ENCODE results near the gene CLEC7A. TPM values are rescaled to one million over a fixed set of nuclear protein-coding genes. Genes with fewer than 3 reads are reported as not detected.

Gene CLEC7A
- total RNA-seq, 1 experiment from 2014 or later: not detected

DNA sequence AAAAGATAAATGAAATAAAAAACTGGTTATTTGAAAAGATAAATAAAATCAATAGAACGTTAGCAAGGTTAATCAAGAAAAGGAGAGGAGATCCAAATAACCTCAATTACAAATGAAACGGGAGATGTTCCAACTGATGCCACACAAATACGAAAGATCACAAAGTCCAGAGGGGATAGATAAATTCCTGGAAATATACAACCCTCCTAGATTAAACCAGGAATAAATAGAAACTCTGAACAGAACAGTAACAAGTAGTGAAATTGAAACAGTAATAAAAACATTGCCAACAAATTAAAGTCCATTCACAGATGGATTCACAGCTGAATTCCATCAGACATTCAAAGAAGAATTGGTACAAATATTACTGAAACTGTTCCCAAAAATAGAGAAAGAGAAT is 43.6 kb downstream of the CLEC7A start:
- H3K9ac ChIP-seq (ENCODE audit: low read length): no peak overlapping the region
- no peak overlapping the region for H3K4me3 ChIP-seq (replicated peaks in 1 of 2; ENCODE audit: low read depth in 1 of 2, low read length in 2 of 2)
- no TSS peak for BruUV-seq (replicated peaks)
- ATAC-seq: no peak
- H3K9me3 ChIP-seq (ENCODE audit: control insufficient read depth in 1 of 2, insufficient read depth in 1 of 2, low read depth in 1 of 2, low read length in 2 of 2): no peaks in the 10 kb centered on the region
- intact Hi-C loops (cut with micrococcal nuclease): no loop called here
- DNase-seq (ENCODE audit: low read depth, low spot score): no peak
- no peaks in the 10 kb centered on the region for H3K79me2 ChIP-seq (ENCODE audit: insufficient read depth, low read length)
- no peak overlapping the region for H2AFZ ChIP-seq (ENCODE audit: low read depth, low read length, poor library complexity, severe bottlenecking)
- POLR2A ChIA-PET: no interaction called here
- H3K27me3 ChIP-seq (ENCODE audit: insufficient read depth, low read length): peaks cover 27% of the 10 kb centered on the region
- RAD21 ChIA-PET (ENCODE audit: low non-redundant PET in 1 of 2, low total read pairs in 2 of 2, uncharacterized antibody in 2 of 2, unreplicated experiment in 2 of 2): no interaction called here
- no peaks in the 10 kb centered on the region for H3K9me2 ChIP-seq (ENCODE audit: insufficient read depth)
- no peaks in the 10 kb centered on the region for H3K4me1 ChIP-seq (ENCODE audit: control insufficient read depth in 1 of 2, insufficient read depth in 2 of 2, low read length in 2 of 2)
- H3K36me3 ChIP-seq (ENCODE audit: control insufficient read depth in 1 of 2, insufficient read depth in 2 of 2, low read length in 2 of 2): no peaks in the 10 kb centered on the region
- no peaks in the 10 kb centered on the region for H4K20me1 ChIP-seq (ENCODE audit: insufficient read depth)
- TF ChIP-seq ELF1 (IDR thresholded peaks at IDR 0.05; ENCODE audit: borderline replicate concordance, low read depth) (no peak), SIN3A (IDR thresholded peaks at IDR 0.05; ENCODE audit: low read depth) (no peak), FOSL1 (IDR thresholded peaks at IDR 0.05; ENCODE audit: low read depth) (no peak), POLR2A (IDR thresholded peaks at IDR 0.05; ENCODE audit: borderline replicate concordance, extremely low read depth, insufficient read depth, insufficient read length) (no peak), ZNF274 (IDR thresholded peaks at IDR 0.05; ENCODE audit: low read depth, low read length) (no peak), EZH2phosphoT487 (IDR thresholded peaks at IDR 0.05; ENCODE audit: borderline replicate concordance) (no peak), YY1 (IDR thresholded peaks at IDR 0.05; ENCODE audit: extremely low read depth, insufficient replicate concordance, low read depth, low read length) (no peak), RAD21 (IDR thresholded peaks at IDR 0.05; ENCODE audit: low read depth) (no peak), CBX3 (IDR thresholded peaks at IDR 0.05; ENCODE audit: low read depth) (no peak), JUND (IDR thresholded peaks at IDR 0.05) (no peak)
- TF ChIP-seq, protein P1, sequence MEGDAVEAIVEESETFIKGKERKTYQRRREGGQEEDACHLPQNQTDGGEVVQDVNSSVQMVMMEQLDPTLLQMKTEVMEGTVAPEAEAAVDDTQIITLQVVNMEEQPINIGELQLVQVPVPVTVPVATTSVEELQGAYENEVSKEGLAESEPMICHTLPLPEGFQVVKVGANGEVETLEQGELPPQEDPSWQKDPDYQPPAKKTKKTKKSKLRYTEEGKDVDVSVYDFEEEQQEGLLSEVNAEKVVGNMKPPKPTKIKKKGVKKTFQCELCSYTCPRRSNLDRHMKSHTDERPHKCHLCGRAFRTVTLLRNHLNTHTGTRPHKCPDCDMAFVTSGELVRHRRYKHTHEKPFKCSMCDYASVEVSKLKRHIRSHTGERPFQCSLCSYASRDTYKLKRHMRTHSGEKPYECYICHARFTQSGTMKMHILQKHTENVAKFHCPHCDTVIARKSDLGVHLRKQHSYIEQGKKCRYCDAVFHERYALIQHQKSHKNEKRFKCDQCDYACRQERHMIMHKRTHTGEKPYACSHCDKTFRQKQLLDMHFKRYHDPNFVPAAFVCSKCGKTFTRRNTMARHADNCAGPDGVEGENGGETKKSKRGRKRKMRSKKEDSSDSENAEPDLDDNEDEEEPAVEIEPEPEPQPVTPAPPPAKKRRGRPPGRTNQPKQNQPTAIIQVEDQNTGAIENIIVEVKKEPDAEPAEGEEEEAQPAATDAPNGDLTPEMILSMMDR (IDR thresholded peaks at IDR 0.05 in 2 of 3, conservative IDR thresholded peaks at IDR 0.05 in 1 of 3; ENCODE audit: borderline replicate concordance in 1 of 3, insufficient read depth in 1 of 3, low read depth in 2 of 3, low read length in 2 of 3): no peak
- TF ChIP-seq, protein P2, sequence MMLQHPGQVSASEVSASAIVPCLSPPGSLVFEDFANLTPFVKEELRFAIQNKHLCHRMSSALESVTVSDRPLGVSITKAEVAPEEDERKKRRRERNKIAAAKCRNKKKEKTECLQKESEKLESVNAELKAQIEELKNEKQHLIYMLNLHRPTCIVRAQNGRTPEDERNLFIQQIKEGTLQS (IDR thresholded peaks at IDR 0.05): no peak
- TF ChIP-seq, protein P3, sequence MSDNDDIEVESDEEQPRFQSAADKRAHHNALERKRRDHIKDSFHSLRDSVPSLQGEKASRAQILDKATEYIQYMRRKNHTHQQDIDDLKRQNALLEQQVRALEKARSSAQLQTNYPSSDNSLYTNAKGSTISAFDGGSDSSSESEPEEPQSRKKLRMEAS (IDR thresholded peaks at IDR 0.05): no peak
- no peak overlapping the region for H3K4me2 ChIP-seq (ENCODE audit: low read length)
- CTCF ChIA-PET: no interaction called here
- no peak overlapping the region for H3K27ac ChIP-seq (ENCODE audit: low read depth, low read length)
